HCT116 (cell line): Measurements from ENCODE around the gene LPAR6.

ENCODE experiments used
- CBX3 ChIP-seq: IDR thresholded peaks from 2 replicates; pipeline ENCODE4 v1.6.1; 2012; ENCODE audit warnings: low read depth
- CTCF ChIP-seq, 3 experiments: fragments of 200-600 bp in 1 of 3; sonication (generic) in 1 of 3; IDR thresholded peaks in 2 of 3; conservative IDR thresholded peaks in 1 of 3; 2 replicates each; pipeline ENCODE4 v1.5.1; 2012 to 2017; ENCODE audit warnings: low read depth in 2 of 3, low read length in 2 of 3, antibody characterized with exemption in 1 of 3, borderline replicate concordance in 1 of 3, control low read depth in 1 of 3, mild to moderate bottlenecking in 1 of 3, mixed read lengths in 1 of 3, mixed run types in 1 of 3, moderate library complexity in 1 of 3; ENCODE audit not compliant: insufficient read depth in 1 of 3
- EGR1 ChIP-seq: IDR thresholded peaks from 2 replicates; pipeline ENCODE4 v1.6.1; 2012; ENCODE audit warnings: low read depth
- EZH2 ChIP-seq: fragments of 200-600 bp; sonication (generic); IDR thresholded peaks from 2 replicates; pipeline ENCODE4 v1.6.1; 2017; ENCODE audit warnings: antibody characterized with exemption, mixed run types
- JUND ChIP-seq: IDR thresholded peaks from 2 replicates; pipeline ENCODE4 v1.6.1; 2012
- MAX ChIP-seq: IDR thresholded peaks from 2 replicates; pipeline ENCODE4 v1.6.1; 2012
- POLR2A ChIP-seq: IDR thresholded peaks from 2 replicates; pipeline ENCODE4 v1.7.0; 2011; ENCODE audit warnings: borderline replicate concordance; ENCODE audit not compliant: insufficient read depth, insufficient read length; ENCODE audit errors: extremely low read depth
- POLR2AphosphoS5 ChIP-seq: IDR thresholded peaks from 2 replicates; pipeline ENCODE4 v1.6.1; 2011; ENCODE audit warnings: mild to moderate bottlenecking, low read depth, low read length, moderate library complexity
- SIN3A ChIP-seq: IDR thresholded peaks from 2 replicates; pipeline ENCODE4 v1.6.1; 2012; ENCODE audit warnings: low read depth
- SP1 ChIP-seq: IDR thresholded peaks from 2 replicates; pipeline ENCODE4 v1.6.1; 2012; ENCODE audit warnings: low read depth
- SRF ChIP-seq: IDR thresholded peaks from 2 replicates; pipeline ENCODE4 v1.6.1; 2012; ENCODE audit warnings: low read depth
- TCF7L2 ChIP-seq: IDR thresholded peaks from 2 replicates; pipeline ENCODE4 v1.7.0; 2011; ENCODE audit warnings: borderline replicate concordance, inconsistent platforms; ENCODE audit not compliant: insufficient read depth, insufficient read length; ENCODE audit errors: extremely low read depth
- TF ChIP-seq, protein P1 (sequence below): IDR thresholded peaks from 2 replicates; pipeline ENCODE4 v1.6.1; 2012; ENCODE audit warnings: low read depth

DNA sequence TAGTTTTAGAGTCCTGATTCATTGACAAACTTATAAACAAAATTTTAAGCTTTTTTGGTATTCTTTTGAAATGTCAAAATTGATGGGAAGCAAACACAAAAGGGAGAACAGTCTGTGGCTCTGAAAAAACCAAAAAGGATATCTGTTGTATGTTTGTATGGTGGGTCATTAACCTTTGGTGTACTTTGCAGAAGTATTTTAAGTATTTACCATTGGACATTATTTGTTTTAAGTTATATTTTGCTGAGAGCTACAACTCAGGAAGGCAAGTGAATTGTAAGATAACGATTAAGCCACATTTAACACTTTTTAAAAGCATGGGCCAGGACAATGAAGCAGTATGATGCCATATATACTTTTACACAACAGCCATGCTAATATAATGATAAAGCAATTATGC lies 15.2 kb downstream of the LPAR6 start:
- TF ChIP-seq MAX (no peak), CTCF (IDR thresholded peaks at IDR 0.05 in 2 of 3, conservative IDR thresholded peaks at IDR 0.05 in 1 of 3; ENCODE audit: borderline replicate concordance in 1 of 3, insufficient read depth in 1 of 3, low read depth in 2 of 3, low read length in 2 of 3) (no peak), POLR2AphosphoS5 (no peak), EGR1 (no peak), EZH2 (no peak), SRF (no peak), POLR2A (no peak), SIN3A (no peak), SP1 (no peak), JUND (no peak), TCF7L2 (no peak), CBX3 (no peak)
- TF ChIP-seq, protein P1, sequence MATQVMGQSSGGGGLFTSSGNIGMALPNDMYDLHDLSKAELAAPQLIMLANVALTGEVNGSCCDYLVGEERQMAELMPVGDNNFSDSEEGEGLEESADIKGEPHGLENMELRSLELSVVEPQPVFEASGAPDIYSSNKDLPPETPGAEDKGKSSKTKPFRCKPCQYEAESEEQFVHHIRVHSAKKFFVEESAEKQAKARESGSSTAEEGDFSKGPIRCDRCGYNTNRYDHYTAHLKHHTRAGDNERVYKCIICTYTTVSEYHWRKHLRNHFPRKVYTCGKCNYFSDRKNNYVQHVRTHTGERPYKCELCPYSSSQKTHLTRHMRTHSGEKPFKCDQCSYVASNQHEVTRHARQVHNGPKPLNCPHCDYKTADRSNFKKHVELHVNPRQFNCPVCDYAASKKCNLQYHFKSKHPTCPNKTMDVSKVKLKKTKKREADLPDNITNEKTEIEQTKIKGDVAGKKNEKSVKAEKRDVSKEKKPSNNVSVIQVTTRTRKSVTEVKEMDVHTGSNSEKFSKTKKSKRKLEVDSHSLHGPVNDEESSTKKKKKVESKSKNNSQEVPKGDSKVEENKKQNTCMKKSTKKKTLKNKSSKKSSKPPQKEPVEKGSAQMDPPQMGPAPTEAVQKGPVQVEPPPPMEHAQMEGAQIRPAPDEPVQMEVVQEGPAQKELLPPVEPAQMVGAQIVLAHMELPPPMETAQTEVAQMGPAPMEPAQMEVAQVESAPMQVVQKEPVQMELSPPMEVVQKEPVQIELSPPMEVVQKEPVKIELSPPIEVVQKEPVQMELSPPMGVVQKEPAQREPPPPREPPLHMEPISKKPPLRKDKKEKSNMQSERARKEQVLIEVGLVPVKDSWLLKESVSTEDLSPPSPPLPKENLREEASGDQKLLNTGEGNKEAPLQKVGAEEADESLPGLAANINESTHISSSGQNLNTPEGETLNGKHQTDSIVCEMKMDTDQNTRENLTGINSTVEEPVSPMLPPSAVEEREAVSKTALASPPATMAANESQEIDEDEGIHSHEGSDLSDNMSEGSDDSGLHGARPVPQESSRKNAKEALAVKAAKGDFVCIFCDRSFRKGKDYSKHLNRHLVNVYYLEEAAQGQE, result no peak
